ENCODE data around the gene EVL. TPM values are rescaled to one million over a fixed set of nuclear protein-coding genes. Genes with fewer than 3 reads are reported as not detected.

The EVL gene
- total and polyA plus RNA-seq, 3 donors from 2014 or later = 87.4 to 96.8 (median 91.7) TPM

DNA sequence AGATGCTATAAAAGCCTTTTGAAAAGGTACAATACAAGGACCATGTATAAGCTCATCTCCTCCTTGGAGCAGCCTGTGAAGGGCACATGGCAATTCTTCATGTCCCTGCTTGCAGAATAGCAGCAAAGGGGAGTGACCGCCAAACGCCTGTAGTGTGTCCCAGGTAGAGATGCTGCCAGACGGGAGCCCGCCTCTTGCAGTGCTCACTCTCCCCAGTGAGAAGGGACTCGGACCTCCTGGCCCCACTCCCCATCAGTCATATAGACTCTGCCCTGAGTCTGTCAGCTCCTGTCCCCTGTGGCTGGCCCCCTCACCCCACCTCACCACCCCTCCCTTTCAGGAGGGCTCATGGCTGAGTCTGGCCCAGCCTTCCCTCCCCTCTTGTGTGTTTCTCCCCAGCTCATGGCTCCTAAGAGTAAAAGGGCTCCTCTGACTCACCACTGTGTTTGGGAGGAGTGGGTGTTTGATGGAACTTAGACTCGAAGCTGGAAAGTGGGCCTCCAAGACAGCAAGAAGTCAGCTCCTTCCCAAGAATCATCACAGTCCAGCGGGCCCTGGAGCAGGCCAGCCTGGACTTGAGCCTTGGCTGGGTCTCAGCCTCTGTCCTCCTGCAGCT lies 53.3 kb downstream of the EVL start:
- no peak for TF ChIP-seq CTCF (IDR thresholded peaks at IDR 0.05)
- no peak for TF ChIP-seq POLR2A (IDR thresholded peaks at IDR 0.05)
- Histone ChIP-seq H3K36me3 (ENCODE audit: low read depth, missing control alignments) (no peaks in the 10 kb centered on the region), H3K4me3 (no peak overlapping the region), H3K9me3 (no peaks in the 10 kb centered on the region), H3K27ac (no peak overlapping the region), H3K27me3 (no peaks in the 10 kb centered on the region), H3K4me1 (no peaks in the 10 kb centered on the region)
- intact Hi-C loops (cut with DNase I; ENCODE audit: low total_unique reads) = no loop called here
- no peak for DNase-seq
- WGBS, 2 donors = 90 to 93% methylated on average over 5 to 7 of the region's 7 CpGs

- H3K27me3 ChIP-seq = no peaks in the 10 kb centered on the region
- H3K4me3 ChIP-seq = no peak overlapping the region
- no peaks in the 10 kb centered on the region for H3K4me1 ChIP-seq
- TF ChIP-seq POLR2A (IDR thresholded peaks at IDR 0.05) (no peak), CTCF (IDR thresholded peaks at IDR 0.05) (no peak)
- DNase-seq = no peak
- WGBS, 2 donors = 91 to 95% methylated on average over 5 to 8 of the region's 8 CpGs
- H3K9me3 ChIP-seq = no peaks in the 10 kb centered on the region
- H3K27ac ChIP-seq = no peak overlapping the region
- no peaks in the 10 kb centered on the region for H3K36me3 ChIP-seq (ENCODE audit: low read depth, missing control alignments)
- intact Hi-C loops (cut with DNase I; ENCODE audit: low total_unique reads) = no loop called here
Measured at GRCh38 chr14:100119251-100119650, 54.0 kb downstream of the EVL start.

GRCh38 chr14:100120522-100121269 lies 55.5 kb downstream of the EVL start:
- Histone ChIP-seq H3K27ac (no peak overlapping the region), H3K4me1 (no peaks in the 10 kb centered on the region), H3K36me3 (ENCODE audit: low read depth, missing control alignments) (no peaks in the 10 kb centered on the region), H3K4me3 (no peak overlapping the region), H3K9me3 (no peaks in the 10 kb centered on the region), H3K27me3 (no peaks in the 10 kb centered on the region)
- intact Hi-C loops (cut with DNase I; ENCODE audit: low total_unique reads) = no loop called here
- TF ChIP-seq CTCF (IDR thresholded peaks at IDR 0.05) (no peak), POLR2A (IDR thresholded peaks at IDR 0.05) (no peak)
- DNase-seq = no peak
- whole genome bisulfite sequencing, 2 donors = 87 to 93% methylated on average over 10 to 18 of the region's 18 CpGs

DNA sequence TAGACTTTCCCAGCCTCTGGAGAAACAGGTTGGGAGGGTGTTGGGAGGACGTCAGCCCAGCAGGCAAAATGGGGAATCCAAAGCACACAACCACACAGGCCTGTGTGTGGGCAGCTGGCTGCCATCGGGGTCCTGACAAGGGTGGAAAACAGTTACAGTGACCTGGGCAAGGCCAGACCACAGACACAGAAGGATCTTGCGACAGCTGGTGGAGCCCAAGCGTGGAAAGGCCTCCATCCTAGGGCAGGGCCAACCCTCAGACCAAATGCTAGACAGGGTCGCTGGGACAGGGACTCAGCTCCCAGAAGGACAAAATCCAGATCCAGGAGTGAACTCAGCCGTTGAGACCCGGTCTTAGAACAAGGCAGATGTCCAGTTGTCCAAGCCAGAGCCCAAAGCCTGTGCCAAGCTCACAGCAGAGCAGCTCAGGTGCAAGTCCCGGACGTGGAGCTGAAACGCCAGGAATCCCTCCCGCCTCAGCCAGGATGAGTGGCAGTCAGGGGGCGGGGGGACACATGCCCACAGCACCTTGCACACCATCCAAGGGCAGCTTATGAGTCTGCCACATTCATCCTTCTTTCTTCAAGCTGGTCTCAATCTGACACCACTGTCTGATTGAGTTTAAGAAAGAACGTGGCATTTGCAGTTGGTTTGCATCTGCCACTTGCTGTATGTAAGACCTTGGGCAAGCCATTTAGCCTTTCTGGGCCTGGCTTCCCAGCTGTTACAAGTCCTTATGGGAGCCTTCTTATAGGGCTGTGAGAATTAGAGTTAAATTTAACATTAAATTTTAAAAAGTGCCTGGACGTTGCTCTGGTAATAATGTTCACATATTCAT lies 56.6 kb downstream of the EVL start:
- Histone ChIP-seq H3K27me3 (no peaks in the 10 kb centered on the region), H3K4me3 (no peak overlapping the region), H3K36me3 (ENCODE audit: low read depth, missing control alignments) (no peaks in the 10 kb centered on the region), H3K27ac (no peak overlapping the region), H3K4me1 (no peaks in the 10 kb centered on the region), H3K9me3 (no peaks in the 10 kb centered on the region)
- DNase-seq = no peak
- intact Hi-C loops (cut with DNase I; ENCODE audit: low total_unique reads) = no loop called here
- TF ChIP-seq CTCF (IDR thresholded peaks at IDR 0.05) (no peak), POLR2A (IDR thresholded peaks at IDR 0.05) (no peak)
- WGBS, 2 donors = 90 to 92% methylated on average over 12 to 14 of the region's 14 CpGs

All from testis (tissue), 3 donors.